Vagina (tissue), 2 donors: ENCODE measurements around the gene VGF.

Experiments
- POLR2A ChIP-seq, 2 donors: fragments of 450-650 bp; IDR thresholded peaks; one replicate each; pipeline ENCODE4 v1.6.1; 2017; ENCODE audit warnings: antibody characterized with exemption in 2 of 2, mild to moderate bottlenecking in 2 of 2, moderate library complexity in 2 of 2
- TF ChIP-seq, protein P1 (sequence below), 3 experiments: fragments of 450-650 bp in 2 of 3; fragments of 200-600 bp in 1 of 3; sonication (generic) in 1 of 3; IDR thresholded peaks; one replicate each; pipeline ENCODE4 v1.5.1; 2017 to 2019; ENCODE audit warnings: antibody characterized with exemption in 3 of 3, mild to moderate bottlenecking in 2 of 3, moderate library complexity in 2 of 3

DNA sequence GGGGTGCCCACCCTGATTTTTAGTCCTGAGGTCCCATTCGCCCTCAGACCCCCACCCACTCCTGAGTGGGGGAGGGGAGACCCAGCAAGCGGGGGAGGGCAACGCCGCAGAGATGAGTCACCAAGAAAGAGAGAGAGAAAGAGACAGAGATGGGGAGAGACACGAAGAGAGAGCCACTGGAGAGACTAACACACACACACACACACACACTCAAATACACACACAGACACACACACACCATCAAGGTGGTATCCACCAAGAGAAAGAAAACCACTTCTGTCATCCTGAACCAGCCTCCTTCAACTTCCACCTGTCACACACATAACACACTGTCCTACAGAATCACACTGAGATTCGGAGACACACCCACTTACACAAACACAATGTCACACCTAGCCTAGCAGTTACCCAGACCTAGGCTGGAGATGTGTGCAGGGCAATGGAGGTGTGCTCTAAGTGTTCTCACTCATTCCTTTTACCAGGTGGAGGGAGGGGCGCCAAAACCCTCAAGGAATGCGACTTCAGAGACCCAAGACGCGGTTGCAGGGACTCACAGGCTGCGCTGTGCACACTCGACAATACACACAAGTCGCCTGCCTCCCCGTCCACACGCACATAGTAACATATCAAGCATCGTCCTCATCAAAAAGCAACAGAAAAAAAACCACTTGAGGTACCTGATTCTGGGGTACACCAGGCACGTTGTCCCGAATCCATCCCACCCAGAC is 3.9 kb upstream of the VGF start:
- TF ChIP-seq, protein P1, sequence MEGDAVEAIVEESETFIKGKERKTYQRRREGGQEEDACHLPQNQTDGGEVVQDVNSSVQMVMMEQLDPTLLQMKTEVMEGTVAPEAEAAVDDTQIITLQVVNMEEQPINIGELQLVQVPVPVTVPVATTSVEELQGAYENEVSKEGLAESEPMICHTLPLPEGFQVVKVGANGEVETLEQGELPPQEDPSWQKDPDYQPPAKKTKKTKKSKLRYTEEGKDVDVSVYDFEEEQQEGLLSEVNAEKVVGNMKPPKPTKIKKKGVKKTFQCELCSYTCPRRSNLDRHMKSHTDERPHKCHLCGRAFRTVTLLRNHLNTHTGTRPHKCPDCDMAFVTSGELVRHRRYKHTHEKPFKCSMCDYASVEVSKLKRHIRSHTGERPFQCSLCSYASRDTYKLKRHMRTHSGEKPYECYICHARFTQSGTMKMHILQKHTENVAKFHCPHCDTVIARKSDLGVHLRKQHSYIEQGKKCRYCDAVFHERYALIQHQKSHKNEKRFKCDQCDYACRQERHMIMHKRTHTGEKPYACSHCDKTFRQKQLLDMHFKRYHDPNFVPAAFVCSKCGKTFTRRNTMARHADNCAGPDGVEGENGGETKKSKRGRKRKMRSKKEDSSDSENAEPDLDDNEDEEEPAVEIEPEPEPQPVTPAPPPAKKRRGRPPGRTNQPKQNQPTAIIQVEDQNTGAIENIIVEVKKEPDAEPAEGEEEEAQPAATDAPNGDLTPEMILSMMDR (IDR thresholded peaks at IDR 0.05): no peak
- TF ChIP-seq POLR2A (IDR thresholded peaks at IDR 0.05): no peak
